ENCODE measurements around the gene IGF1R.
"Not testable (repeated sequence)": the region's sequence is repeated elsewhere in the genome, so short reads cannot be mapped to it uniquely, and the experiment has no call there.

IGF1R gene

DNA sequence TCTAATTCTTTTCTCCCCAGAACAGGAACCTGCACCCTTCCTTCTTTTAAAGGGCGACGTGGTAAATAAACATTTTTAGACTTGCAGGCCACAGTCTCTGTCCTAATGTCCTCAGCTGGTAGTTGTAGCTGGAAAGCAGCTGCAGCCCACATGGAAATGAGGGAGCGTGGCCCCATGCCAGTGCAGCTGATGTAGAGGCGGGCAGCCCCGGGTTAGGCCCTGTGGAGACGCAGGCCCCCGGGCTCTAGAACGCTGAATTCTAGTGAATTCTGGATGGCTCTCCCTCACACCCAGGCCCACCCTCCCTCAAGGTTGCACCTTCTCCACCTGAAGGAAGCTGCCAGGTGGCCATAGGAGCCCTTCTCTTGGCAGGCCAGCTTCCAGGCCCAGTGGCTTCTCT is 307.0 kb downstream of the IGF1R start:
- no peak overlapping the region for H3K4me3 ChIP-seq (ENCODE audit: low read depth, low read length)

DNA sequence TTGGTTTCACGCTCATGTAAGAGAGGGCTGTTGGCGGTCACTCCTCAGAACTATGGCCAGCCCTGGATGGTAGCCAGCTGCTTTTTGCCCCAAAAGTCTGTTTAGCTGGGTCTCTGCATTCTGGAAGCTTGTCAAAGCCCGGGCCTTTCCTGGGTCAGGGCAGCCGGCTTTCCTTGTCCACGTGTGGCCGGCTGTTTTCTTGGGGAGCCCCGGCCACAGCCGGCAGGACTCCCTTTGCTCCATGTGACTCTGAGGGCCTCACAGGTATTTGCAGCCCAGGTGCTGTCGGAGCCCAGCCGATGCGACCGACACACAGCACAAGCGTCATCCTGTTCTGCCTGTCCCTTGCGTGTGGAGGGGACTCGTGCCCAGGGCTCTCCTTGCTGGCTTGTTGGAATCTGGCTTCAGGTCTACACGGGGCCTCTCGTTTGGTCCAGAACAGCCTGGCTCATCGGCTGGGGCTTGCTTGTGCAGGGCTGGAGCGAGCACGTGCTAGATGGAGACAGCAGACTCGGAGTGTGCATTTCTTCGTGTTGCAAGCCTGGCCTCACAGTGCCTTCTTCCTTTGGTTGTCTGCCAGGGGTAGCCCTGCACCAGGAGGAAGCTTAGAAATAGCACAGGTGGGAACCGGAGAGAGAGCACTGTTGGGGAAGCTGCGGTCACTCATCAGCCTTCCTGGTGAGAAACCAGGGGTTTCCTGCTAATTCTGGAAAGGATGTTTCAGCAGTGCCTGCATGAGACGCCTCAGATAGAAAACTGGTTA is 307.8 kb downstream of the IGF1R start:
- H3K4me3 ChIP-seq (ENCODE audit: low read depth, low read length) = no peak overlapping the region

DNA sequence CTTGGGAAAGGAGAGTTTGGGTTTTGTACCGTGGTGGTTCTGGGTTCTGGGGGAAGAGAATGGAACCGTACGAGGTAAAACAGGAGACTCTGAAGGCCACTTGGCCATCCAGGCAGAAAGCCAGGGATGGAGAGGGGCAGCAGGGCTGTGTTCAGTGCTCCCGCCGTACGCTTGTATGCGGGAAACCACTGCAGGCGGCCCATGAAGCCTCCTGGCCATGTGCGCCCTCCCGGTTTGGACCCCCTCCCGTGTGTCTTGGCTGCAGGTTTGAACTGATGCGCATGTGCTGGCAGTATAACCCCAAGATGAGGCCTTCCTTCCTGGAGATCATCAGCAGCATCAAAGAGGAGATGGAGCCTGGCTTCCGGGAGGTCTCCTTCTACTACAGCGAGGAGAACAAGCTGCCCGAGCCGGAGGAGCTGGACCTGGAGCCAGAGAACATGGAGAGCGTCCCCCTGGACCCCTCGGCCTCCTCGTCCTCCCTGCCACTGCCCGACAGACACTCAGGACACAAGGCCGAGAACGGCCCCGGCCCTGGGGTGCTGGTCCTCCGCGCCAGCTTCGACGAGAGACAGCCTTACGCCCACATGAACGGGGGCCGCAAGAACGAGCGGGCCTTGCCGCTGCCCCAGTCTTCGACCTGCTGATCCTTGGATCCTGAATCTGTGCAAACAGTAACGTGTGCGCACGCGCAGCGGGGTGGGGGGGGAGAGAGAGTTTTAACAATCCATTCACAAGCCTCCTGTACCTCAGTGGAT is 308.6 kb downstream of the IGF1R start:
- H3K4me3 ChIP-seq (ENCODE audit: low read depth, low read length) = no peak overlapping the region

DNA sequence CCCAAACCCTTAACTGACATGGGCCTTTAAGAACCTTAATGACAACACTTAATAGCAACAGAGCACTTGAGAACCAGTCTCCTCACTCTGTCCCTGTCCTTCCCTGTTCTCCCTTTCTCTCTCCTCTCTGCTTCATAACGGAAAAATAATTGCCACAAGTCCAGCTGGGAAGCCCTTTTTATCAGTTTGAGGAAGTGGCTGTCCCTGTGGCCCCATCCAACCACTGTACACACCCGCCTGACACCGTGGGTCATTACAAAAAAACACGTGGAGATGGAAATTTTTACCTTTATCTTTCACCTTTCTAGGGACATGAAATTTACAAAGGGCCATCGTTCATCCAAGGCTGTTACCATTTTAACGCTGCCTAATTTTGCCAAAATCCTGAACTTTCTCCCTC is 309.3 kb downstream of the IGF1R start:
- H3K4me3 ChIP-seq (ENCODE audit: low read depth, low read length) = no peak overlapping the region

DNA sequence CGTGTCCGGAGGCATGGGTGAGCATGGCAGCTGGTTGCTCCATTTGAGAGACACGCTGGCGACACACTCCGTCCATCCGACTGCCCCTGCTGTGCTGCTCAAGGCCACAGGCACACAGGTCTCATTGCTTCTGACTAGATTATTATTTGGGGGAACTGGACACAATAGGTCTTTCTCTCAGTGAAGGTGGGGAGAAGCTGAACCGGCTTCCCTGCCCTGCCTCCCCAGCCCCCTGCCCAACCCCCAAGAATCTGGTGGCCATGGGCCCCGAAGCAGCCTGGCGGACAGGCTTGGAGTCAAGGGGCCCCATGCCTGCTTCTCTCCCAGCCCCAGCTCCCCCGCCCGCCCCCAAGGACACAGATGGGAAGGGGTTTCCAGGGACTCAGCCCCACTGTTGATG is 309.7 kb downstream of the IGF1R start:
- H3K4me3 ChIP-seq (ENCODE audit: low read depth, low read length) = no peak overlapping the region

DNA sequence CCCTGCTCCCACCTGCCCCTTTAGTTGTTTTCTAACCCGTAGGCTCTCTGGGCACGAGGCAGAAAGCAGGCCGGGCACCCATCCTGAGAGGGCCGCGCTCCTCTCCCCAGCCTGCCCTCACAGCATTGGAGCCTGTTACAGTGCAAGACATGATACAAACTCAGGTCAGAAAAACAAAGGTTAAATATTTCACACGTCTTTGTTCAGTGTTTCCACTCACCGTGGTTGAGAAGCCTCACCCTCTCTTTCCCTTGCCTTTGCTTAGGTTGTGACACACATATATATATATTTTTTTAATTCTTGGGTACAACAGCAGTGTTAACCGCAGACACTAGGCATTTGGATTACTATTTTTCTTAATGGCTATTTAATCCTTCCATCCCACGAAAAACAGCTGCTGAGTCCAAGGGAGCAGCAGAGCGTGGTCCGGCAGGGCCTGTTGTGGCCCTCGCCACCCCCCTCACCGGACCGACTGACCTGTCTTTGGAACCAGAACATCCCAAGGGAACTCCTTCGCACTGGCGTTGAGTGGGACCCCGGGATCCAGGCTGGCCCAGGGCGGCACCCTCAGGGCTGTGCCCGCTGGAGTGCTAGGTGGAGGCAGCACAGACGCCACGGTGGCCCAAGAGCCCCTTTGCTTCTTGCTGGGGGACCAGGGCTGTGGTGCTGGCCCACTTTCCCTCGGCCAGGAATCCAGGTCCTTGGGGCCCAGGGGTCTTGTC is 310.7 kb downstream of the IGF1R start:
- no peak overlapping the region for H3K4me3 ChIP-seq (ENCODE audit: low read depth, low read length)

DNA sequence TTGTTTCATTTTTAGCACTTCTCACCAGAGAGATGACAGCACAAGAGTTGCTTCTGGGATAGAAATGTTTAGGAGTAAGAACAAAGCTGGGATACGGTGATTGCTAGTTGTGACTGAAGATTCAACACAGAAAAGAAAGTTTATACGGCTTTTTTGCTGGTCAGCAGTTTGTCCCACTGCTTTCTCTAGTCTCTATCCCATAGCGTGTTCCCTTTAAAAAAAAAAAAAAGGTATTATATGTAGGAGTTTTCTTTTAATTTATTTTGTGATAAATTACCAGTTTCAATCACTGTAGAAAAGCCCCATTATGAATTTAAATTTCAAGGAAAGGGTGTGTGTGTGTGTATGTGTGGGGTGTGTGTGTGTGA is 311.3 kb downstream of the IGF1R start:
- H3K4me3 ChIP-seq (ENCODE audit: low read depth, low read length) = no peak overlapping the region

DNA sequence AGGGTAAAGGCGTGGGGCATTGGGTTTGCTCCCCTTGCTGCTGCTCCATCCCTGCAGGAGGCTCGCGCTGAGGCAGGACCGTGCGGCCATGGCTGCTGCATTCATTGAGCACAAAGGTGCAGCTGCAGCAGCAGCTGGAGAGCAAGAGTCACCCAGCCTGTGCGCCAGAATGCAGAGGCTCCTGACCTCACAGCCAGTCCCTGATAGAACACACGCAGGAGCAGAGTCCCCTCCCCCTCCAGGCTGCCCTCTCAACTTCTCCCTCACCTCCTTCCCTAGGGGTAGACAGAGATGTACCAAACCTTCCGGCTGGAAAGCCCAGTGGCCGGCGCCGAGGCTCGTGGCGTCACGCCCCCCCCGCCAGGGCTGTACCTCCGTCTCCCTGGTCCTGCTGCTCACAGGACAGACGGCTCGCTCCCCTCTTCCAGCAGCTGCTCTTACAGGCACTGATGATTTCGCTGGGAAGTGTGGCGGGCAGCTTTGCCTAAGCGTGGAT is 312.3 kb downstream of the IGF1R start:
- H3K4me3 ChIP-seq (ENCODE audit: low read depth, low read length) = no peak overlapping the region

DNA sequence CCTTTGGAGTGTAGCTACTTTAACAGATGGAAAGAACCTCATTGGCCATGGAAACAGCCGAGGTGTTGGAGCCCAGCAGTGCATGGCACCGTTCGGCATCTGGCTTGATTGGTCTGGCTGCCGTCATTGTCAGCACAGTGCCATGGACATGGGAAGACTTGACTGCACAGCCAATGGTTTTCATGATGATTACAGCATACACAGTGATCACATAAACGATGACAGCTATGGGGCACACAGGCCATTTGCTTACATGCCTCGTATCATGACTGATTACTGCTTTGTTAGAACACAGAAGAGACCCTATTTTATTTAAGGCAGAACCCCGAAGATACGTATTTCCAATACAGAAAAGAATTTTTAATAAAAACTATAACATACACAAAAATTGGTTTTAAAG is 315.1 kb downstream of the IGF1R start:
- H3K4me3 ChIP-seq (ENCODE audit: low read depth, low read length) = no peak overlapping the region

DNA sequence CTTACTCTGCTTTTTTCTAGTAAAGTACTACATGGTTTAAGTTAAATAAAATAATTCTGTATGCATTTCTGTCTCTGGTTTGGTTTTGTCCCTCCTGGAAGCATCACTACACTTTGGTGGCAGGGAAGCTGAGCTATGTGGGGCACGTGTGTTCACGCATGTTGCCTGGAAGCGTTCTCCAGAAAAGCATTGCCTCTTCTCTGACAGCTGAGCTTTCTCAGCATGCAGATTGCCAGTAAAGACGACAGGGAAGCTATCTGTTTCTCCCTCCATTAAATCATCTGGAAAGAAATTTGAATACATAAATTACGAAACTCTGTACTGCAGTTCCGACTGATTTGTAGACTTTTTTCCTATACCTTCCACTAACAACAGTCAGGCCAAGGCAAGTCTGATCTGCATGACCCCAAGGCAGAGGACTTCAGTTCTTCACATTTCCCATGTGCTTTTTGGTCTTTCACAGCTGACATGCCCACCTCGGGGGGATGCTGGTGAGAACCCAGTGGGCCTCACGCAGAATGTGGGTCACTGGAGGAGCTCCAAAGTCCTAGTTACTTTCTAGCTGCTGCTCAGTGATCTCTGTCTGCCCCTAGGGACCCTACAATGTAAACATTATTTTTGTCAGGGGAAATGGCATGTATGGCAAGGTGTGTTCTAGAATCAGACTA is 316.3 kb downstream of the IGF1R start:
- H3K4me3 ChIP-seq (ENCODE audit: low read depth, low read length) = no peak overlapping the region

DNA sequence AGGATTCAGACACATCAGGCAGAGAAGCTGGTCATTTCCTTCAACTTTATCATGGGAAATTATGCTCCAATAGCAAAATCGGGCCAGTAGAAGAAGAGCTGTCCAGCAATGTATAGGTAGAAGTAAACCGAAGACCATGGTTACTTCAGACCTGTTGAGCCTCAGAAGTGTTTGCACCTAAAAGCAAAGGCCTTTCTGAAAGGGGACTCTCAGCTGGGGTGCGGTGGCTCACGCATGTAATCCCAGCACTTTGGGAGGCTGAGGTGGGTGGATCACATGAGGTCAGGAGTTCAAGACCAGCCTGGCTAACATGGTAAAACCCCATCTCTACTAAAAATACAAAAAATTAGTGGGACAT is 316.8 kb downstream of the IGF1R start:
- not testable (repeated sequence) for H3K4me3 ChIP-seq (ENCODE audit: low read depth, low read length)

DNA sequence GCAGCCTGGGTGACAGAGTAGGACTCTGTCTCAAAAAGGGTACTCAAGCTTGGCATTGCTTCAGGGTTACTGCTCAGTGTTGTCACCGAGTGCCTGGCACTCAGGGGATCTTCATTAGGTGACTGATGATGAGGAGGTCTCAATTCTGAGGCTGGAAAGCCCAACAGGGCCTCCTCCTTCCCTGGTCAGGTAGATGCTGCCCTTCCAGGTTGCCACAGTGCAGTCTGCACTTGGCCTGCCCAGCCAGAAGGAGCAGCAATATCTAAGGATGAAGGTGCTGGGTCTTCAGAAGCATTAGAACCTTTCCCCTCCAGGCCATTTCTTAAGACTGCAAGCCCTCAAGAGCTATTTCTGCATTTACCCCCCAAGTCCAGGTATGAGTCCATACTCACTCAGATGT is 317.3 kb downstream of the IGF1R start:
- H3K4me3 ChIP-seq (ENCODE audit: low read depth, low read length) = no peak overlapping the region

DNA sequence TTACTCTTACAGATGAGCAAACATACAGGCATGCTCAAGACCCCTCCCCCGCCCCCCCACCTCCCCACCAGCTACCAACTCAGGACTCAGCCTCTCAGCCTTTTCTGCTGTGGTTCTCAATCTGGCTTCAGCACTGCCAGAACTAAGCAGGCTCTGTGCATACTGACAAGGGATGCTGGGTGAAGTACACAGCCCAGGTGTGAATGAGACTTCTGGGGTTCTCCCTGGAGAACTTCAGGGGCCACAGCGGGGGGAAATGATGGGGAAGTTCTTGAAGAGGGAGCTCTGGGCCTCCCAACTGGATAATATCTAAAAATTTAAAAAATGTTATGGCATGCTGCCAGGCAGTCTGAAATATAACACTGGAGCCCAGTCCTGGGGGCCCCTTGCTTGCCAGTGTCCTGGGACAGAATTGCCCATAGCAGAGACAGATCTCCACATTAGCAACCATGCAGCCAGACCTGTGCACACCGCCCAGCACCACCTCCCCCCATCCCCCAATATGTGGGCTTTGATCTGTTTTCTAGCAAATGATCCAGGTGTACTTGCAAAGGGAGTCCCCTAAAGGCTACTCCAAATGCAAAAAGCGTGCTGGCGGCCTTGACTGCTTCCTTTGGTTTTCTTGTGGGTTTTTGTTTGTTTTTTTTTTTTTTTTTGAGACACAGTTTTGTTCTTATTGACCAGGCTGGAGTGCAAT is 317.9 kb downstream of the IGF1R start:
- H3K4me3 ChIP-seq (ENCODE audit: low read depth, low read length) = no peak overlapping the region

DNA sequence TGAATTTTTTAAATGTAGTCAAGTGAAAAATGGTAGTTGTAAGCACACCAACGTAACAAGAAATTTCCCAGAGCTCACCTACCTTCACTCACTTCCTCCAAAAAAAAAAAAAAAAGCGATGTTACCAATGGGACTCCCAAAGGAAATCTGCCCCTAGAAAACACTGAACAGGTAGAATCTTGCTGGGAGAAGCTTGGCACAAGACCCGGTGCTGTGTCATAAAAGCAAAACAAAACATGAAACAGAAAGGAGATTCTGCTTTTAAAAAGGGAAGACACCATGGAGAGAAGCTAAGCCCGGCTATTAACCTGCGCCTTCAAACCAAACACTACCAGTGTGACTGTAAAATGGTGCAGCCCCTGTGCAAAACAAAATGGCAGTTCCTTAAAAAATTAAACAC is 318.8 kb downstream of the IGF1R start:
- no peak overlapping the region for H3K4me3 ChIP-seq (ENCODE audit: low read depth, low read length)

DNA sequence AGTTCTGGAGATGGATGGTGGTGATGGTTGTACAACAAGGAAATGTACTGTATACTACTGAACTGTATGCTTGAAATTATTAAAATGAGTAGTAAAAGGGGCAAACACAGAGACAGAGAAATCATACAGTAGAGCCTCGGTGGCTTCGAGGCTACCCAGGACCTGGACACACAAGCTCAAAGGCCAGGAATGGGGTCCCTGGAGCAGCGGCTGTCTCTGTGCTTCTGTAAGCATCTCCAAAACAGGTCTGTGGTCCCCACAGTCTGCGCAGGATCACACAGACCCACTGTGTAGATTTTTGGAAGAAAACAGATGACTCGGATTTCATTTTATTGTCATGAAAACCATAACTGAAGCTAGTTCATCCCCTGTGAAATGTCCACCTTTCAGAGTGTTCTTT is 319.6 kb downstream of the IGF1R start:
- no peak overlapping the region for H3K4me3 ChIP-seq (ENCODE audit: low read depth, low read length)

DNA sequence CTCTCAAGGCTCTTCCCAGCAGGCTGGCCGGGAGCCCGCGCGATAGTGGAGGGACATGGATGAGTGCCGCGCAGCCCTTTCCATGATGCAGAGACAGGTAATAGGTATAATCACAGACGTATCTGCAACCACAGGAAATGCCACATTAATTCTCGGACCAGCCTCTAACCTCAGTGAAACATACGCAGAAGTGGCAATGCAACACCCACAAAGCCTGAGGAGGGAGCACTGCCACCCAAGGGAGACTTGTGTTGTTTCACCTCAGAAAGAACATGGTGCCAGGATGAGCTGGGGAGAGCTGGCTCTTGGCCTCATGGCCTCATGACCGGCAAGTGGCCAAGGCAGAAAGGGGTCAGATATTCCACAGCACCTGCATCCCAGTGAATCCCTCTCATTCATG is 320.2 kb downstream of the IGF1R start:
- H3K4me3 ChIP-seq (ENCODE audit: low read depth, low read length) = no peak overlapping the region

DNA sequence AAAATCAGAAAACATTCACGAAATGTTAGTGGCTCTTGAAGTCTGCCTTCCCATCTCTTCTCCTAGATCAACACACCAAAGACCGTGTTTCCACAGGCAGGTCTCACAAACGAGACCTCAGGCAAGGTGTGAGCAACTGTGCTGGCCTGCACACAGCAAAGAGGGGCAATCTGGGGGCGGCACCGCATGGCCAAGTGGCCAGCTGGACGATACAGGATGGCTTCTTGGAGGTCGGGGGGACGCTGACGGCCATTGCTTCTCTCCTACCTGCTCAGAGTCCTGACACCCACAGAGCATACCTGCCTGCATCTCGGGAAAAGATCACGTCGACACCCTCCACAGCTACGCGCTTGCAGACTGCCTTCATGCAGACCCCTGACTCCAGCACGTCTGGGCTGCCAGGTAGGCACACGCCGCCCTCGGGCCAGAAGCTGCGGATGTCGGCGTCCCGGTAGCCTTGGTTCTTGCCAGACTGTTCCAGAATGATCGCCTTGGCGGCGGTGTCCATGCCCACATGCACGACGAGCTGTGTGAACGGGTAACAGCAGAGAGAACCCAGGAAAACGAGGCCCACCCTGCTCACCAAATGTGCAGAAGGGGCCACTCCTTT is 320.9 kb downstream of the IGF1R start:
- H3K4me3 ChIP-seq (ENCODE audit: low read depth, low read length) = no peak overlapping the region

DNA sequence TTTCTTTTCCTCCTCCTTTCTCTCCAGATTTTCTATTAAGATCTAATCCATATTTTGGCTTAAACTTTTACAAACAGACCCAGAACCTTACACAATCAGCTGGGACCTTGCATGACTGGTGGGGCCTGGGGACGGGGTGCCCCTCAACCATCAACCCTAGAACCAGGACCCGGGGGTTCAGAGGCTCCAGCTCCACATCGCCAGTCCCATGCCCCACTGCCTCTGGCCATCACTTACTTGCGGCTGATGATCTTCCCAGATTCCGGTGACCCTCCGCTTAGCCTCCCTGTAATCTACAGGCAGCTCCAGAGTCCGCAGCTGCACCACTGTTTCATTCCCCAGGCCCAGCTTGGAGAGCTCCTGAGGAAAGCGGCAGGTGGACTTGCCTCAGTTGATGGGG is 322.5 kb downstream of the IGF1R start:
- H3K4me3 ChIP-seq (ENCODE audit: low read depth, low read length) = no peak overlapping the region

DNA sequence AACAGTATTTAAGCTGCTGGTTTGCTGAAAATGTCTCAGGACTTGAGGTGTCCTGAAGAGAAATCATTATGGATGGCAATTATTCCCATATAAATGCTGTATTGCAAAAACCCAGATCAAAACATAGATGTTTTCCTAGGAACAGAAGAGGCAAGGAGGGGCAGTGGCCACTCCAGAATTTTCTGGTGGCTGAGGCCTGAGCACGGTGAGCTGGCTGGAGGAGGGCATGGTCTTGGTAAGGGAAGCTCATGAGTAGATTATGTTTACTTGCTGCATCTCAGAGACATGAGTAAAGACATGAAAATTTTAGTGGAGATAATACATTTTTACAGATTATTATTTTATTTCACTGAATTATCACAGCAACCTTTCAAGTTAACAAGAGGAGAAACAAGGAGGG is 328.2 kb downstream of the IGF1R start:
- H3K4me3 ChIP-seq (ENCODE audit: low read depth, low read length) = no peak overlapping the region

DNA sequence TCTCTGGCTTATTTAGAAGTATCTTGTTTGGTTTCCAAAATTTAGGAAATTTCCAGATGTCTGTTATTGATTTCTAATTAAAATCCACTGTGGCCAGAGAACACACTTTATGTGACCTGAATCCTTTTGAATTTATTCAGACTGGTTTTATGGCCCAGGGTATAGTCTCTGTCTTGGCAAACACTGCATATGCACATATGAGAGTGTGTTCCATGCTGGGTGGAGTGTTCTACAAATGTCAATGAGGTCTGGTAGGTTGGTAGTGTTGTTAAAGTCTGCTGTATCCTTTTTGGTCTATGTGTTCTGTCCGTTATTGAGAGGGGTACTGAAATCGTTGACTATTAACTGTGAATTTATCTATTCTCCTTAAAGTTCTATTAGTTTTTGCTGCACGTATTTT is 329.1 kb downstream of the IGF1R start:
- no peak overlapping the region for H3K4me3 ChIP-seq (ENCODE audit: low read depth, low read length)
